Smooth muscle cell (in vitro differentiated cells): Measurements from ENCODE around the gene NDUFAF7. TPM values are rescaled to one million over a fixed set of nuclear protein-coding genes. Genes with fewer than 3 reads are reported as not detected.

ENCODE experiments used
- DNase-seq: peaks from one replicate; lab custom pipeline; 2025; ENCODE audit not compliant: unreplicated experiment; lab: John Stamatoyannopoulos, UW
- H2AFZ ChIP-seq: fragments of 200-600 bp; sonication (generic); 2 replicates; pipeline ENCODE4 v1.6.0; 2016; ENCODE audit warnings: antibody characterized with exemption, low read depth, mild to moderate bottlenecking
- H3F3A ChIP-seq: fragments of 200-600 bp; sonication (generic); 2 replicates; pipeline ENCODE4 v1.6.0; 2017; ENCODE audit warnings: antibody characterized with exemption, low read depth
- H3K27ac ChIP-seq: fragments of 200-600 bp; sonication (generic); 2 replicates; pipeline ENCODE4 v1.5.1; 2016; ENCODE audit warnings: low read depth, mild to moderate bottlenecking
- H3K27me3 ChIP-seq: fragments of 200-600 bp; sonication (generic); 2 replicates; pipeline ENCODE4 v1.6.1; 2016; ENCODE audit warnings: low read depth, mild to moderate bottlenecking
- H3K36me3 ChIP-seq: fragments of 200-600 bp; sonication (generic); 2 replicates; pipeline ENCODE4 v1.5.1; 2016; ENCODE audit warnings: low read depth
- H3K4me1 ChIP-seq: fragments of 200-600 bp; sonication (generic); 2 replicates; pipeline ENCODE4 v1.5.1; 2016; ENCODE audit warnings: low read depth
- H3K4me2 ChIP-seq: fragments of 200-600 bp; sonication (generic); 2 replicates; pipeline ENCODE4 v1.6.0; 2016; ENCODE audit warnings: mild to moderate bottlenecking
- H3K4me3 ChIP-seq: fragments of 200-600 bp; sonication (generic); 2 replicates; pipeline ENCODE4 v1.5.1; 2016; ENCODE audit warnings: mild to moderate bottlenecking
- H3K79me2 ChIP-seq: fragments of 200-600 bp; sonication (generic); 2 replicates; pipeline ENCODE4 v1.6.0; 2016; ENCODE audit warnings: low read depth, mild to moderate bottlenecking
- H3K9ac ChIP-seq: fragments of 200-600 bp; sonication (generic); 2 replicates; pipeline ENCODE4 v1.6.0; 2016; ENCODE audit warnings: low read depth
- H3K9me3 ChIP-seq: fragments of 200-600 bp; sonication (generic); replicated peaks from 2 replicates; pipeline ENCODE4 v1.5.1; 2016; ENCODE audit warnings: low read depth
- H4K20me1 ChIP-seq: fragments of 200-600 bp; sonication (generic); 2 replicates; pipeline ENCODE4 v1.6.0; 2016; ENCODE audit warnings: low read depth
- CTCF ChIP-seq: fragments of 200-600 bp; sonication (generic); IDR thresholded peaks from 2 replicates; pipeline ENCODE4 v1.5.1; 2017; ENCODE audit warnings: borderline replicate concordance, mild to moderate bottlenecking, antibody characterized with exemption; ENCODE audit not compliant: insufficient read depth, poor library complexity, severe bottlenecking
- WGBS: methylation state at CpG from one replicate; pipeline ENCODE4 v1.1.7; 2016; ENCODE audit warnings: low lambda C conversion rate; 5-methylcytosine and 5-hydroxymethylcytosine counted together
- polyA plus RNA-seq: library from polyadenylated mRNA; unstranded; fragments of >200 nt; fragmentation: Nextera tagmentation; extraction: Ambion mirVana; gene quantifications from 2 replicates; pipeline ENCODE4 v1.2.1, GENCODE V29; 2016
- total RNA-seq: library from RNA; depleted of rRNA; stranded (reverse); fragments of >200 nt; gene quantifications from 2 replicates; pipeline ENCODE4 v1.2.3, GENCODE V29; 2014

NDUFAF7 gene
- total and polyA plus RNA-seq, 2 experiments from 2014 or later: 13.4 to 46.9 TPM

GRCh38 chr2:37232131-37232933 is 874 bp downstream of the NDUFAF7 start:
- Histone ChIP-seq H3K36me3 (no peaks in the 10 kb centered on the region), H3K27me3 (no peaks in the 10 kb centered on the region), H2AFZ (peak overlapping the region; percentile 83), H3K9ac (peak overlapping the region; percentile 84), H3K79me2 (peaks cover 74% of the 10 kb centered on the region), H3K27ac (peak overlapping the region; percentile 88), H3K9me3 (no peaks in the 10 kb centered on the region), H4K20me1 (peaks cover 31% of the 10 kb centered on the region), H3K4me1 (peaks cover 19% of the 10 kb centered on the region), H3K4me3 (peak overlapping the region; percentile 62), H3K4me2 (peak overlapping the region; percentile 100), H3F3A (no peaks in the 10 kb centered on the region)
- TF ChIP-seq CTCF: no peak
- DNase-seq: peak; percentile 26
- WGBS: 10% methylated on average over 18 of the region's 18 CpGs

GRCh38 chr2:37243435-37243834 is 12.0 kb downstream of the NDUFAF7 start:
- H3K9me3 ChIP-seq: no peaks in the 10 kb centered on the region
- H3K27me3 ChIP-seq: no peaks in the 10 kb centered on the region
- no peak for TF ChIP-seq CTCF
- no peaks in the 10 kb centered on the region for H3K79me2 ChIP-seq
- WGBS: 95% methylated on average over 4 of the region's 4 CpGs
- no peak overlapping the region for H2AFZ ChIP-seq
- DNase-seq: no peak
- peaks cover 24% of the 10 kb centered on the region for H3K36me3 ChIP-seq
- no peaks in the 10 kb centered on the region for H3F3A ChIP-seq
- H3K4me2 ChIP-seq: no peak overlapping the region
- H3K27ac ChIP-seq: no peak overlapping the region
- H3K9ac ChIP-seq: no peak overlapping the region
- H3K4me1 ChIP-seq: no peaks in the 10 kb centered on the region
- H4K20me1 ChIP-seq: no peaks in the 10 kb centered on the region
- H3K4me3 ChIP-seq: no peak overlapping the region

- no peaks in the 10 kb centered on the region for H3K79me2 ChIP-seq
- DNase-seq: no peak
- no peak overlapping the region for H3K4me3 ChIP-seq
- no peak overlapping the region for H3K9ac ChIP-seq
- no peak overlapping the region for H2AFZ ChIP-seq
- no peaks in the 10 kb centered on the region for H4K20me1 ChIP-seq
- H3K36me3 ChIP-seq: peaks cover 26% of the 10 kb centered on the region
- H3F3A ChIP-seq: no peaks in the 10 kb centered on the region
- 86% methylated on average over 4 of the region's 4 CpGs for WGBS
- H3K27ac ChIP-seq: no peak overlapping the region
- H3K27me3 ChIP-seq: no peaks in the 10 kb centered on the region
- no peak overlapping the region for H3K4me2 ChIP-seq
- no peak for TF ChIP-seq CTCF
- no peaks in the 10 kb centered on the region for H3K4me1 ChIP-seq
- H3K9me3 ChIP-seq: no peaks in the 10 kb centered on the region
These were observed 12.6 kb downstream of the NDUFAF7 start for GRCh38 chr2:37244017-37244416.

- Histone ChIP-seq H3K79me2 (no peaks in the 10 kb centered on the region), H3F3A (no peaks in the 10 kb centered on the region), H3K9me3 (no peaks in the 10 kb centered on the region), H3K4me2 (no peak overlapping the region), H3K4me1 (no peaks in the 10 kb centered on the region), H2AFZ (no peak overlapping the region), H3K9ac (no peak overlapping the region), H3K36me3 (peaks cover 29% of the 10 kb centered on the region), H3K27ac (no peak overlapping the region), H4K20me1 (no peaks in the 10 kb centered on the region), H3K27me3 (no peaks in the 10 kb centered on the region), H3K4me3 (no peak overlapping the region)
- WGBS: 97% methylated on average over 3 of the region's 3 CpGs
- DNase-seq: no peak
- TF ChIP-seq CTCF: no peak
These were observed 13.3 kb downstream of the NDUFAF7 start for GRCh38 chr2:37244755-37245154.
